GM19328 (cell line): ENCODE results near the gene PPP4R4.
"Not testable (repeated sequence)": the region's sequence is repeated elsewhere in the genome, so short reads cannot be mapped to it uniquely, and the experiment has no call there.

ENCODE experiments used
- ATAC-seq: cut with Tn5 transposase; IDR thresholded peaks from one replicate; pipeline ENCODE4 v1.9.1; 2021; ENCODE audit warnings: mild to moderate bottlenecking, moderate library complexity; ENCODE audit not compliant: unreplicated experiment

PPP4R4 gene

DNA sequence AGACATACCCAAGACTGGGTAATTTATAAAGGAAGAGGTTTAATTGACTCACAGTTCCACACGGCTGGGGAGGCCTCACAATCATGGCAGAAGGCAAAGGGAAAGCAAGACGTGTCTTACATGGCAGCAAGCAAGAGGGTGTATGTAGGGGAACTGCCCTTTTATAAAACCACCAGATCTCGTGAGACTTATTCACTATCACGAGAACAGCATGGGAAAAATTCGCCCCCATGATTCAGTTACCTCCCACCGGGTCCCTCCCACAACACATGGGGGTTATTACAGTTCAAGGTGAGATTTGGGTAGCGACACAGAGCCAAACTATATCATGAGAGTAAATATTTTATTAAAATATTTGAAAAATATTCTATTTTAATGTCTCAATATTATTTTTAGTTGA is 94.5 kb downstream of the PPP4R4 start:
- ATAC-seq, result not testable (repeated sequence)

DNA sequence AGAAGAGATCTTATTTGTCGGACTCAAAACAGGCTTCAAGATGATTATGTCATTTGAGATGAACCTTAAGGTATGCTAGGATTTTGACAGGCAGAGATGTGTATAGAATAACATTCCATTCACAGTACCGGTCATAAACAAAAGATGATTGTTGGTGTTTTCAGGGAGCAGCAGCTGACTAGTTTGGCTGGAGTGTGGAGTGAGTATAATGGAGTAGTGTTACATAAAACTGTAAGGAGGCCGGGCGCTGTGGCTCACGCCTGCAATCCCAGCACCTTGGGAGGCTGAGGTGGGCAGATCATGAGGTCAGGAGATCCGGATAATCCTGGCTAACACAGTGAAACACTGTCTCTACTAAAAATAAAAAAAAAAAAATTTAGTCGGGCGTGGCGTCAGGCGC is 95.0 kb downstream of the PPP4R4 start:
- ATAC-seq, result no peak

DNA sequence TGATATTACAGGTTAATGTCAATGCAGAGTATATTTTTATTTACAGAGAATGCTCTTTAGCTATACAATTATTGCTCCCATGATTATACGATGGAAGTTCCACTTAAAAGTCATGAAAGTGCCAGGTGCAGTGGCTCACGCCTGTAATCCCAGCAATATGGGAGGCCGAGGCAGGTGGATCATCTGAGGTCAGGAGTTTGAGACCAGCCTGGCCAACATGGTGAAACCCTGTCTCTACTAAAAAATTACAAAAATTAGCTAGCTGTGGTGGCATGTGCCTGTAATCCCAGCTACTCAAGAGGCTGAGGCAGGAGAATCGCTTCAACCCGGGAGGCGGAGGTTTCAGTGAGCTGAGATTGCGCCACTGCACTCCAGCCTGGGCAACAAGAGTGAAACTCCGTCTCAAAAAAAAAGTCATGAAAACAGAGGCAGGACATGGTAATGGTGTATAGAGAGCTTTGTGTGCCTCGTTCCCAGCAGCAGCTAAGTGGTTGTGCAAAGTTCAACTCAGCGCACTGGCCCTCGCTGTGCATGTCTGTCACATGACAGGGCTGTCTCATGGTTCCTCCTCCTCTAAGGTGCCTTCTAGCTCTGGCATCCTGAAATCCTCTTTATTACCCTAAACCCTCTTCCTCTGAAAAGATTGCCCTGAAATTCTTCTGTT is 102.9 kb downstream of the PPP4R4 start:
- not testable (repeated sequence) for ATAC-seq

DNA sequence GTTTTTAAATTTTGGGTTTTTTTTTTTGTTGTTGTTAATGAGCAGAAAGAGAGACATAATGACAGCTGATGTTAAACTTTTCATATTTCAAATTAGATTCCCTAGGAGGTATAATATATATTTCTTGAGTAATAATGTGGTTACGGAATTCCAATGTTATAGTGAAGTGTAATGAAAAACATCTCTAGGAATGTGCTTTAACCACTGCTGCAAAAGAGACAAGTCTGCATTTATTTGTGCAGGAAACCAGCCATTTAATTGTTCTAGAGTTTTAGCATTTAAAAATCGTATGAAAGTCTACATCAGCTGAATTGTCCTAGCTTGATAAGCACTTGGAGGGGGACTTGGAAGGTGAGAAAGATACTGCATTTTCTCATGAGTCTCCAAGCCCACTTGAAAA is 104.6 kb downstream of the PPP4R4 start:
- no peak for ATAC-seq

DNA sequence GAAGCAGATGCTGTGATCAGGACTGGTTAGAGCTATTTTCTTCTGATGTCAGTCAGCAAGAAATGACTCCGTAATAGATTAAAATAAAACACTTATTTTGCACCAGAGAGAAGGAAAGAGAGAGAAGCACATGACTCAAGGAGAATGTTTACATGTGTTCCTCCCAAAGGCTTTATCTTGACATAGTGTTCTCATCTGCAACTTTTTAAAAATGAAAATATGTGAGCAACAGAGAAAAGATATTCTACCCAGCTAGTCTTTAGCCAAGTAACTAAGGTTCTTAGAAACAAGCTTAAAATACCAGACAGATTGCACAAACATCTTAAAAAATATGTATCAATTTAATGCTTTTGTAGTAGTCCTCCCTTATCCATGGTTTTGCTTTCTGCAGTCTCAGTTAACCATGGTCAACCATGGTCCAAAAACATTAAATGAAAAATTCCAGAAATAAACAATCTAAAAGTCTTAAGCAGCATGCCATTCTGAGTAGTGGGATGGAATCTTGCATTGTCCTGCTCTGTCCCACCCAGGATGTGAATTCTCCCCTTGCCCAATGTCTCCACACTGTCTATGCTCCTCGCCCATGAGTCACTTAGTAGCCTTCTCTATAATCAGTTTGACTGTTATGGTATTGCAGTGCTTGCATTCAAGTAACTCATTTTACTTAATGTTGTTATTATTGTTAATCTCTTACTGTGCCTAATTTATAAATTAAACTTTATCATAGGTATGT is 109.0 kb downstream of the PPP4R4 start:
- ATAC-seq, result no peak

DNA sequence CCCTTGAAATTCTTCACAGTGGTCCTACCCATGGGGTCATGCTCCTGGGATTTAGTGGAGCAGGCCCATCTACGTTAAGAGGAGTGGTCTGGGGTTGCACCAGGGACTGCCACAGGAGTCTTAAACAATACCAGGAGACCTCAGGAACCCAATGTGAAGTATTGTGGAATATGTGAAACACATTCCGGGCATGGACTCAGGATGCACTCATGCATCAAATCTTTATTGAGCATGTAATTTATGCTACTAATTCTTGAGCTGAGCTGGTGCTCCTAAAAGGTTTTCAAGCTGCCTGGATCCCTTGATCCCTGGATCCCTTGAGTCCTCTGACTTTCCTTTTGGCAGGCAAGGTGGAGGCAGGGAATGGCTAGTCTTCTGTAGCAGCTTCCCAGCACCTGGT is 110.1 kb downstream of the PPP4R4 start:
- ATAC-seq, result no peak

DNA sequence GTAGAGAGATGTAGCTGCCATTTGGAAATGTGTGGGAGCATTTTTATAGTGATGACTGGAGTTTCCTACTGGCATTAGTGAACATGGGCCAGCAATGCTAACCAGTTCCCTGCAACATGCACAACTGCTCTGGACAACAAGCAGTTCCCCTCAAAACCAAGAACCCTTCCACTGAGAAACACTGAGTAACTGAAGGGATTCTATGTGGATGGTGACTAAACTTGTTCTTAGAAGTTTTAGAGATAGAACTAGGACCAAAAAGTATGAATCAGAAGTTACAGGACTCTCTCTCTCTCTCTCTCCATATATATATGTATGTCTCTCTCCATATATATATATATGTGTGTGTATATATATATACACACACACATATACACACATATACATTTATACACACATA is 111.0 kb downstream of the PPP4R4 start:
- ATAC-seq, result no peak

DNA sequence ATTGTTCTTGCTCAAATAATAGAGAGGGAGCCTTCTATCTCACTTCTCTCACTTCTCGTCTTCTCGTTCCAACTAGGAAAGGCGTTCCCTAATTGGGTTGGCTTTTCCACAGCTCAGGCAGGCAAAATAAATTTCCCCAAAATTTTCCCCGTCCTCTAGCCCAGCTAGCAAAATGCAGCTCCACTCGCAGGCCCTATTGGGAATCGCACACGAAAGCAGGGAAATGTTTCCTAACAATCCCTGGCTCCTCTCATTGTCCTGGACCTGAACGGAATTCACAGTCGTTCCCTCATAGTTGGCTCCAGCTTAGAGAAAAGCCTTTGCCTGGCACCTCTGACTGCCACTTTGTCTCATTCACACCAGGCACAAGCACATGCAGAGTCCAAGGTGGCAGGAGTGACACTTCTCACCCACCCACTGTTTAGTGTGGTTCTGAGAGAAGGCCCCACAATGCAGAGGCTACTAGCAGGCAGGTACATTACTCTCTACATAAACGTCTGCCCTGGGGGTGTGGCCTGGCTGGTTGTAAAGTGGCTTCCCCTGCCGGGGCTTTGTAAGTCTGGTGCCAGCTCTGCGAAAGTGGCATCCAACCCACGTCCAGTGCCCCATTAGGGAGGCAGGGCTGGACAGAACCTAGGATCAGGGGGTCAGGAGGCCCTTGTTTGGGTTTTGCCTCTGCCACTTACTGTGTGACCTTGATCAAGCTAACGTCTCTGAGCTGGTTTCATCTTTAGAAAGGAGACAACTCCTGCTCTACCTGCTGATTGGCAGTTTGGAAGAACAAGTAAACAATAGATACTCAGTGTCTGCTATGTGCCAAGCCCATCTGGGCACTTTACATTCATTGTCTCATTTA is 114.7 kb downstream of the PPP4R4 start:
- no peak for ATAC-seq

DNA sequence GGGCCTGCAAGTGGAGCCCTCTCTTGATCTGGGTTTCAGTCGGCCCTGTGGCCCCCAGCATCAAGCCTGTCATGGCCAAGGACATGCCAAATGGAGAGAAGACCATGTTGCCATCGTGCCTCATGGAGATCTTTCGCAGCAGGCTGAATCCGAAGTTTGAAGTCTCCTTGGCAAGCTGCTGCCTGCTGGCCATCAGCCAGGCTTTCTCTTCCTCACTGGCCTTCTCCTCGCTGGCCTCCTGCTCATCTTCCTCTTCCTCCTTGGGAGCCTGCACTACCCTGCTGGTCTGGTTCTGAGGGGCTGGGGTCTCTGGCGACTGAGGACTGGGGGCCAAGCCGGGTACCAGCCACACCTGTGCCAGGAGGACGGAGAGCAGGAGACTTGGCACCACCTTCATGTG is 116.1 kb downstream of the PPP4R4 start:
- ATAC-seq, result no peak

DNA sequence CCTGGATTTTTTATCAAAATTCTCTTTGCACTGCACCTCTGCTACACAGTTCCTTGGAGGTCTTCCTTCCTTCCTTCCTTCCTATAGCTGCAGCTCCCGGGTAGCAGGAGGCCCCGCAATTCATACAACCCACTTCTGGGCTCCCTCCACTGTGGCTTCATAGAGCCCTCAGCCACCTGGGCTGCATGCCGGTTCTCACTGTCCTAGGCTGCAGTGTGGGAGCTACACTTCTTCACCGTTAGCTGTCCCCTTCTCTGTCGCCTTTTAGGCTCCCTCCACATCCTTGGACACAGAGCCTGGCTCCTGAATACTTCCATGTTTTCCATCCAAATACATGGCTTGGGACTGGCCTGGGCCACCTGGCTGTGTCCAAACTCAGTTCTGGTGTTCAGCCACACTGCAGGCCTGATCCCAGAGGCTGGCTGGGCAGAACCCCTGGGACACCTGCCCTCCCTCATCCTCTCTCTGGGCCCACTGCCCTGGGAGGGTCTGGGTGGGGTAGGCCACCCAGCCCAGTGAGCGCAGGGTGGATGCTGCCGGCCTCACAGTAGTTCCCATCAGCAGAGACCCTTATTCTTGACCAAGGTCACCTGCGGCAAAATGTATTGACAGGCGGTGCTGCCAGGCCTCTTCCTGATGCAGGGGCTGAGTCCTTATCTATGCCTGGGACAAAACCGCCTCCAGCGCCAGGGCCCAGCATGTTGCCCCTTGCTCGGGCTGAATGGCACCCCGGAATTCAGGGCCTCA is 117.2 kb downstream of the PPP4R4 start:
- no peak for ATAC-seq

DNA sequence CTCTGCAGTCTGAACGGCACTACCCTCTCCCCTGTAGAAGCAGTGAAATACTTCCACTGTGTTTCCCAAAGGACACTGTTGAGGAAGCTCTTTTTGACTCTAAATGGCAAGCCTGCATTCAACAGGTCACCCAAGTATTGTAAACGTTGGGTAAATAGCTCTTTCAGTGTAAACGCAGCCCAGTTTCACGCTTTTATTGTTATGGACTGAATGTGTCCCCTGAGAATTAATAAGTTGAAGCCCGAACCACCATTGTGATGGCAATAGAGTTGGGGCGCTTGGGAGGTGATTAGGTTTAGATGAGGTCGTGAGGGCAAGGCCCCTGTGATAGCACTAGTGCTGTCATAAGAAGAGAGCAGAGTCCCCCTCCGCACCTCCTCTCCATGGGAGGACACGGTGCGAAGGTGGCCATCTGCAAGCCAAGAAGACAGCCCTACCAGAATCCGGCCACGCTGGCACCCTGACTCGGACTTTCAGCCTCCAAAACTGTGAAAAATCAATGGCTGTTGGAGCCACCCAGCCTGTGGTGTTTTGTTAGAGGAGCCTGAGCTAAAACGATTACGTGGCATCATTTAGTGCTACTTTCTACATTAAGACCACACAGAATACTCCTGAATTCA is 117.9 kb downstream of the PPP4R4 start:
- ATAC-seq, result no peak

DNA sequence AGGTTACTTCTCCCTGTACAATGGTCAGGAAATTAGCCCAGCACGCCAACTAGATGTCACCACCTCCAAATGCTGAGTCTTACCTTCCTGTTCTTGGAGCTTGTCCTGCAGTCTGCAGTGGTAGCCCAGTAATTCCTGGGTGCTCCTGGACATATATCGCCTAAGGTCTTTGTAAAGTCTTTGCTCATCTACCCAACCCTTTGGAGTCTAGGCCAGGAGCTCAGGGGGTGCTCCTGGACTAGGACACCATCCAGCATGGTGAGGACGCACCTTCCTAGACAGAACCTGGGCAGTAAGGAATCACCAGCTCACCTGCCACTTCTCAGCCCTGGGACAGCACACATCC is 118.4 kb downstream of the PPP4R4 start:
- no peak for ATAC-seq

DNA sequence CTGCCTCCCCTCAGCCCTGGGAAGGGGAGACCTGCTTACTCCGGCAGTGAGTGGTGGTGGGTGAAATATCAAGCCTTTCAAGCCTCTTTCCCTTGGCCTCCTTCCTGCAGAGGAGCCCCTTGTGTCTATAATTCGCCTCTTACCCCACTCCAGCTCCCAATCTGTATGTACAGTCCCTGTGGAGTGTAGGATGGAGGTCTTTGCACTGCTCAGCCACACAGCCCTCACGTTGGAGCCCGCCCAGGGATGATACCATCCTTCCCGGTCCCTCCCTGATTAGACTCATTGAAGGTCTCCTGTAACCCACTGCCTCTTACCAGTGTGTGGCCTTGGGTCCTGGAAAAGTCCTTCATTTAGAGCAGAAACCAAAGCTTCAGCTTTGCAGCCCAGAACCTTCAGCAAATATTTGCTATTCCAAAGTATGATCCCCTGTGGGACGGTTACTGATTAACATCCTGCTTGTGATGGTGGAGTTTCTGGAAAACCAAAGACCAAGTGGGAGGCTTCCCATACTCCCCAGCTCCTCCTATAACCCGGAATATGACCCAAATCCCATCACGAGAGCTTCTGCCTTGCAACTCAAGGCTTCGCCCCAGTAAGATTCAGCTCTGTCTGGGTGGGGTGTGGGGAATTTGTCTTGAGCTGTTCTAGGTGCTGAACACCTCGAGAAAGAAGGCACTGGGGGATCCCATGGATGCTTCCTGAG is 118.9 kb downstream of the PPP4R4 start, which contains the start of gene SERPINA10:
SERPINA10 (minus strand) TSS at position 397 of the 706 bp plus-strand sequence. CDS start 2,675 bp downstream, outside the sequence.
- no peak for ATAC-seq

DNA sequence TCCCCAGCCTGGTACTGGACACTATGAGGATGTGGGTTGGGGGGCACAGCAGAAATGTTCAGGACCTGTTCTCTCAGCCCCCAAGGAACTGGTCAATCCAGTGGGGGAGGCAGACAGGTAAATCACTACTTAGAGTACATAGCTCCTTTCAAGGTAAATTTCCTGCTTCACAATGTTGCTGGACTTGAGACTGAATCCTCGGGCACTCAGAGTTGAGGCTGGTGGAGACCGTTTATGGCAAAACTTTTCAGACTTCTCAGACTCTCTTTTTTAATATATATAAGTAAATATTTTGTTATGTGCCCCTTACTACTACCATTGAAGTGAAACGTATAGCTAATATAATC is 119.4 kb downstream of the PPP4R4 start:
- no peak for ATAC-seq

DNA sequence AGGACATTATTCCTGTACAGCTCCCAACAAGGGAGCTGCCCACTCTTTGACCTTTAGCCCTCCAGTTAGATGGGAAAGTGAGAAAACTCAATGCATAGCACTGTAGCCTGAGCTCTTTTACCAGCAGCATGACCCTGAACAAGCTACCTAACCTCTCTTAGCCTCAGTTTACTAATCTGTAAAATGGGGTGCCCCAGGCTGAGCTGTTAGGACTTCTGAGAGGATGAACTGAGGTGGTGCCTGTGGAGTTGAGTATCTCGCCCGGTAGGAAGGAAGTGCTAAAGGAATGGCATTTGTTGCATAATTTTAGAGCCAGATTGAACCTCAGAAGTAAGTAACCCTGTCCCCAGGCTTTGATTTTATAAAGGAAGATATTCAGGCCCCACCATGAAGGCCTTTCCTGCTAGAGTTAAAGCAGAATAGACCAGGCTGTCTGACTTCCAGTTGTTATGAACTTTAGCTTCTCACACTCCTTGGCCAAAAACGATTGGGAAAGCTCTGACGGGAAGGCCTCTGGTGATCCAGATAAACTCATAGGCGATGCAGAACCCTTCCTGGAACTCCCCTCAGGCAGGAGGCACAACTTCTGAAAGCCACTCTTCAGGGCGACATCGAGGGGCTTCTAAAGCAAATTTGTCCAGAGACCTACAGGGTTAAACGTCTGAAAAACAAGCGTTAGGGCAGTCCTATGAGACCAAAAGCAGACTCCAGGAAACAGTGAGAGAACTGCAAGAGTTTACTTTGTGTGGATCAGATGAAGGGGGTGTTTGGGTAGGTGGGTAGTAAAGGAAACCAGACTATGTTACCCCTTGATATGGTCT is 121.4 kb downstream of the PPP4R4 start:
- no peak for ATAC-seq

DNA sequence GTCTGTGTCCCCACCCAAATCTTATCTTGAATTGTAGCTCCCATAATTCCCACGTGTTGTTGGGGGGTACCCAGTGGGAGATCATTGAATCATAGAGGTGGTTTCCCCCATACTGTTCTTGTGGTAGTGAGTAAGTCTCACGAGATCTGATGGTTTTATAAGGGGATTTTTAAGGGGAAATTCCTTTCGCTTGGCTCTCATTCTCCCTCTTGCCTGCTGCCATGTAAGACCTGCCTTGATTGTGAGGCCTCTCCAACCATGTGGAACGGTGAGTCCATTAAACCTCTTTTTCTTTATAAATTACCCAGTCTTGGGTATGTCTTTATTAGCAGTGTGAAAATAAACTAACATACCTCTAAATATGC is 122.0 kb downstream of the PPP4R4 start:
- ATAC-seq, result not testable (repeated sequence)

DNA sequence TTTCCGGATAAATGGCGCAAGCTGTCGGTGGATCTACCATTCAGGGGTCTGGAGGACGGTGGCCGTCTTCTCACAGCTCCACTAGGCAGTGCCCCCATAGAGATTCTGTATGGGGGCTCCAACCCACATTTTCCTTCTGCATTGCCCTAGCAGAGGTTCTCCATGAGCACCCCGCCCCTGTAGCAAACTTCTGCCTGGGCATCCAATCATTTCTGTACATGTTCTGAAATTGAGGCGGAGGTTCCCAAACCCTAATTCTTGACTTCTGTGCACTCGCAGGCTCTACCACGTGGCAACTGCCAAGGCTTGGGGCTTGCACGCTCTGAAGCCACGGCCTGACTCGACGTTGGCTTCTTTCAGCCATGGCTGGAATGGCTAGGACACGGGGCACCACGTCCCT is 124.0 kb downstream of the PPP4R4 start:
- no peak for ATAC-seq

DNA sequence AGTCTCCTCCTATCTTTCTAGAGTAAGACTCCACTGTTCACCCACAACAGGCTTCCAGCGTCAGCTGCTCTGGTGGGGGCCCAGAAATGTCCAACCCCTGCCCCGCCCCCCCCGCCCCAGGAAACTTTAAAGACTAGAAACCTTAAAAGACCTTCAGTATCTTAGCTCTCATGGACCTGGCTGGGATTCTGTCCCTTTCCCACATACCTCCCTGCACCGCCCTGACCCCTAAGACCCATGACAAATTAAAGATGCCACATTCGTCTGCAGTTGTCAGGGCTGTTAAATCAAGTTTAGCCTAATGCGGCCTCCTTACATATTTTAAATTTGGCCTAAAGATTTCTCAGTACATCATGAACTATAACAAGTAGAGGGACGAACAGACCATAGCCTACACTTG is 129.0 kb downstream of the PPP4R4 start:
- ATAC-seq, result no peak

DNA sequence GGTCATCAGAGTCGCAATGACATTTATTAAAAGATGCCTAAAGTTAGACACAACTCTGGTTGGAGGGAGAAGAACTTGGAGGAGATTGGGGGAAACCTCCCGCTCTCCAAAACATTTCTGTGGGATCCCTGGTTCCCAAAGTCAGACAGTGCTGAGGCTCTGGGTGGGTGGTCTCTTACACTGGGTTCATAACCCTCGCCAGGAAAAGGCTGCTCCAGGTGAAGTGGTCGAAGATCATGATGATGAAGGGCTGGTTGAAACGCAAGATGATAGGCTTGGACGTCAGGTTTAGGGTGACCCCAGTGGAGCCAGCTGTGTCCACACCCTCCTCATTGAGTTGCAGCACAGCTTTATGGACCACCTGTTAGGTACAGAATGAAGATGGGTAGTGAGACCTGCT is 130.1 kb downstream of the PPP4R4 start:
- ATAC-seq, result no peak
